ENCODE data around the gene ATG2B. TPM values are rescaled to one million over a fixed set of nuclear protein-coding genes. Genes with fewer than 3 reads are reported as not detected.
A peak's percentile ranks its signal among the peaks of the same experiment; 100 is the strongest.

ATG2B gene
- total and polyA plus RNA-seq, 9 of the 15 experiments (the other 6 are each of a cell fraction or from before 2014, with no cell fraction given), result 0.83 to 12.9 (median 8.7) TPM

- TF ChIP-seq PRDM10 (IDR thresholded peaks at IDR 0.05; ENCODE audit: partially characterized antibody), result peak; percentile 25
- peak; percentile 66 for TF ChIP-seq EP400 (IDR thresholded peaks at IDR 0.05)
- TF ChIP-seq SAP30 (IDR thresholded peaks at IDR 0.05; ENCODE audit: borderline replicate concordance, insufficient read depth, low read depth, low read length, poor library complexity, severe bottlenecking), result peak; percentile 38
- peak; percentile 52 for TF ChIP-seq HNRNPLL (IDR thresholded peaks at IDR 0.05; ENCODE audit: low read depth, low read length, poor library complexity, severe bottlenecking)
- TF ChIP-seq BHLHE40 (IDR thresholded peaks at IDR 0.05; ENCODE audit: low read length), result peak; percentile 42; the same call in 1 of the 2 replicates
- TF ChIP-seq MAZ (CRISPR knock-in tag; conservative IDR thresholded peaks at IDR 0.05 in 1 of 2, IDR thresholded peaks at IDR 0.05 in 1 of 2), result 0 out of 4 replicates have a peak, but pooled peaks of 1 of the 2 experiments have one; percentile 29
- no peak for TF ChIP-seq MTA1 (IDR thresholded peaks at IDR 0.05; ENCODE audit: borderline replicate concordance)
- TF ChIP-seq SP1 (CRISPR knock-in tag; IDR thresholded peaks at IDR 0.05), result 0 out of 2 replicates have a peak, but pooled peaks have one; percentile 24
- 0 out of 2 replicates have a peak, but pooled peaks have one; percentile 36 for TF ChIP-seq ZNF592 (IDR thresholded peaks at IDR 0.05)
- no peak for TF ChIP-seq ZKSCAN3 (CRISPR knock-in tag; IDR thresholded peaks at IDR 0.05)
- TF ChIP-seq ZFX (CRISPR knock-in tag; IDR thresholded peaks at IDR 0.05), result peak; percentile 58
- no peak for TF ChIP-seq KLF16 (IDR thresholded peaks at IDR 0.05)
- TF ChIP-seq ZNF3 (CRISPR knock-in tag; IDR thresholded peaks at IDR 0.05), result no peak
- peak; percentile 75; the same call in 1 of the 2 replicates for TF ChIP-seq MYNN (IDR thresholded peaks at IDR 0.05)
- TF ChIP-seq MYNN (CRISPR knock-in tag; IDR thresholded peaks at IDR 0.05), result no peak
- no peak for TF ChIP-seq MBD2 (IDR thresholded peaks at IDR 0.05; ENCODE audit: borderline replicate concordance, low read depth)
- TF ChIP-seq CCAR2 (IDR thresholded peaks at IDR 0.05; ENCODE audit: low read depth, low read length), result no peak
- TF ChIP-seq SREBF1 (IDR thresholded peaks at IDR 0.05; ENCODE audit: borderline replicate concordance, low read depth, low read length), result no peak
- peak; percentile 74 to 77 for TF ChIP-seq NRF1 (conservative IDR thresholded peaks at IDR 0.05 in 1 of 2, IDR thresholded peaks at IDR 0.05 in 1 of 2)
Measured at GRCh38 chr14:96391293-96392118, 28.4 kb upstream of the ATG2B start (continued).
